Measurements from ENCODE around the gene SERTAD3. TPM values are rescaled to one million over a fixed set of nuclear protein-coding genes. Genes with fewer than 3 reads are reported as not detected.
"Not testable (repeated sequence)": the region's sequence is repeated elsewhere in the genome, so short reads cannot be mapped to it uniquely, and the experiment has no call there.

The SERTAD3 gene
- total RNA-seq, 1 experiment from 2014 or later: 52.2 TPM

- Mint-ChIP-seq H3K27ac (ENCODE audit: unreplicated experiment) (no peak overlapping the region), H3K9me3 (ENCODE audit: unreplicated experiment) (no peaks in the 10 kb centered on the region), H3K27me3 (ENCODE audit: insufficient read depth, unreplicated experiment) (no peaks in the 10 kb centered on the region), H3K4me3 (ENCODE audit: unreplicated experiment) (no peak overlapping the region), H3K36me3 (ENCODE audit: insufficient read depth, unreplicated experiment) (peaks cover 27% of the 10 kb centered on the region), H3K4me1 (ENCODE audit: low read depth, unreplicated experiment) (peaks cover 12% of the 10 kb centered on the region)
- intact Hi-C loops (cut with micrococcal nuclease; ENCODE audit: unreplicated experiment): no loop called here
- Histone ChIP-seq H3K27me3 (replicated peaks; ENCODE audit: control insufficient read depth, insufficient read depth, low read length) (no peaks in the 10 kb centered on the region), H3K4me1 (peaks cover 18% of the 10 kb centered on the region), H3K9me3 (no peaks in the 10 kb centered on the region), H3K36me3 (ENCODE audit: control insufficient read depth, insufficient read depth, low read length) (no peaks in the 10 kb centered on the region; the same call in 1 of the 2 replicates), H3K4me3 (ENCODE audit: low read depth, low read length) (no peak overlapping the region)
- no peak for DNase-seq
- CTCF ChIA-PET: no interaction called here
- POLR2A ChIA-PET: interaction anchor here (0.6 kb wide), 1 partner anchor 49 kb away, joined by 3 read pairs; no protein-coding TSS in a partner anchor
- TF ChIP-seq CTCF (IDR thresholded peaks at IDR 0.05; ENCODE audit: insufficient read depth in 1 of 2, low read depth in 1 of 2, low read length in 1 of 2, severe bottlenecking in 1 of 2, unreplicated experiment in 1 of 2): no peak
- no TSS peak for BruUV-seq (replicated peaks)
Observed at GRCh38 chr19:40457048-40457447, 12.9 kb upstream of the SERTAD3 start.

GRCh38 chr19:40453943-40454342 is 9.8 kb upstream of the SERTAD3 start:
- not testable (repeated sequence) for H3K4me3 Mint-ChIP-seq (ENCODE audit: unreplicated experiment); BruUV-seq (replicated peaks); H3K9me3 Mint-ChIP-seq (ENCODE audit: unreplicated experiment); H3K27me3 ChIP-seq (replicated peaks; ENCODE audit: control insufficient read depth, insufficient read depth, low read length); H3K4me3 ChIP-seq (ENCODE audit: low read depth, low read length); H3K27me3 Mint-ChIP-seq (ENCODE audit: insufficient read depth, unreplicated experiment); H3K9me3 ChIP-seq; H3K36me3 ChIP-seq (ENCODE audit: control insufficient read depth, insufficient read depth, low read length); DNase-seq
- Mint-ChIP-seq H3K4me1 (ENCODE audit: low read depth, unreplicated experiment) (peaks cover 17% of the 10 kb centered on the region), H3K27ac (ENCODE audit: unreplicated experiment) (peak overlapping the region; percentile 84), H3K36me3 (ENCODE audit: insufficient read depth, unreplicated experiment) (peaks cover 39% of the 10 kb centered on the region)
- intact Hi-C loops (cut with micrococcal nuclease; ENCODE audit: unreplicated experiment): loop anchor here (1.0 kb wide), 1 partner anchor 10 kb away; no protein-coding TSS in a partner anchor
- ChIA-PET CTCF (interaction anchor here (0.6 to 2.7 kb wide), 9 partner anchors 11 to 150 kb away, joined by 3 to 34 read pairs (median 7); partner anchors contain the start of genes BLVRB, PRX and SERTAD1), POLR2A (interaction anchor here (0.5 to 2.1 kb wide), 10 partner anchors 9 to 169 kb away, joined by 3 to 26 read pairs (median 10); partner anchors contain the start of genes BLVRB, SERTAD1, SERTAD3 and SPTBN4)
- H3K4me1 ChIP-seq: peaks cover 18% of the 10 kb centered on the region

- ChIA-PET CTCF (interaction anchor here (0.6 to 2.7 kb wide), 10 partner anchors 10 to 150 kb away, joined by 3 to 34 read pairs (median 8); partner anchors contain the start of genes BLVRB, PRX and SERTAD1), POLR2A (interaction anchor here (0.5 to 2.1 kb wide), 12 partner anchors 8 to 343 kb away, joined by 3 to 26 read pairs (median 8); partner anchors contain the start of genes BLVRB, SERTAD1, SERTAD3 and SPTBN4)
- Histone ChIP-seq H3K4me1 (peaks cover 18% of the 10 kb centered on the region), H3K27me3 (replicated peaks; ENCODE audit: control insufficient read depth, insufficient read depth, low read length) (no peaks in the 10 kb centered on the region), H3K4me3 (ENCODE audit: low read depth, low read length) (no peak overlapping the region), H3K36me3 (ENCODE audit: control insufficient read depth, insufficient read depth, low read length) (peaks cover 3% of the 10 kb centered on the region), H3K9me3 (no peaks in the 10 kb centered on the region)
- peaks cover 39% of the 10 kb centered on the region for H3K36me3 Mint-ChIP-seq (ENCODE audit: insufficient read depth, unreplicated experiment)
- no peaks in the 10 kb centered on the region for H3K9me3 Mint-ChIP-seq (ENCODE audit: unreplicated experiment)
- peak overlapping the region; percentile 55 for H3K4me3 Mint-ChIP-seq (ENCODE audit: unreplicated experiment)
- peaks cover 17% of the 10 kb centered on the region for H3K4me1 Mint-ChIP-seq (ENCODE audit: low read depth, unreplicated experiment)
- no peaks in the 10 kb centered on the region for H3K27me3 Mint-ChIP-seq (ENCODE audit: insufficient read depth, unreplicated experiment)
- no peak for TF ChIP-seq CTCF (IDR thresholded peaks at IDR 0.05; ENCODE audit: insufficient read depth in 1 of 2, low read depth in 1 of 2, low read length in 1 of 2, severe bottlenecking in 1 of 2, unreplicated experiment in 1 of 2)
- no TSS peak for BruUV-seq (replicated peaks)
- peak overlapping the region; percentile 84 for H3K27ac Mint-ChIP-seq (ENCODE audit: unreplicated experiment)
- intact Hi-C loops (cut with micrococcal nuclease; ENCODE audit: unreplicated experiment): loop anchor here (1.0 kb wide), 1 partner anchor 11 kb away; no protein-coding TSS in a partner anchor
- DNase-seq: peak; percentile 69 to 77
Observed at GRCh38 chr19:40453151-40453735, 9.1 kb upstream of the SERTAD3 start.
